Activated CD4-positive, alpha-beta T cell treated with anti-CD3 and anti-CD28 coated beads, Interleukin-2, Interleukin-6, amounts not matched to agents 100 ng/mL and 50 ng/mL, durations not matched to agents 16 hours and 8 hours (primary cell): Measurements from ENCODE around the gene STIM1.

ENCODE experiments used
- DNase-seq: peaks from one replicate; pipeline ENCODE4 v3.0.0-alpha.2; 2020

The STIM1 gene

DNA sequence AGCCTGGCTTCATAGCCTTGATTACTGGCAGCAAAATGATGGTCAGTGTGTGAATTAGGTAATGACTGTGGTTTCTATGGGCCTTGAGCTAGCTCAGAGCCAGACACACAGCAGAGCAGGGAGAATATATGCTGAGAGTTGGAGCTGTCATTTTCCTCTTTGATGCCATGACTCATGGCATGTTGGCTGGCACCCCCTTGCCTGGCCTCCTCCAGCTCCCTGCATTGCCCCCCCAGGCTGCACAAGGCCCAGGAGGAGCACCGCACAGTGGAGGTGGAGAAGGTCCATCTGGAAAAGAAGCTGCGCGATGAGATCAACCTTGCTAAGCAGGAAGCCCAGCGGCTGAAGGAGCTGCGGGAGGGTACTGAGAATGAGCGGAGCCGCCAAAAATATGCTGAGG lies 218.8 kb downstream of the STIM1 start:
- DNase-seq = no peak

DNA sequence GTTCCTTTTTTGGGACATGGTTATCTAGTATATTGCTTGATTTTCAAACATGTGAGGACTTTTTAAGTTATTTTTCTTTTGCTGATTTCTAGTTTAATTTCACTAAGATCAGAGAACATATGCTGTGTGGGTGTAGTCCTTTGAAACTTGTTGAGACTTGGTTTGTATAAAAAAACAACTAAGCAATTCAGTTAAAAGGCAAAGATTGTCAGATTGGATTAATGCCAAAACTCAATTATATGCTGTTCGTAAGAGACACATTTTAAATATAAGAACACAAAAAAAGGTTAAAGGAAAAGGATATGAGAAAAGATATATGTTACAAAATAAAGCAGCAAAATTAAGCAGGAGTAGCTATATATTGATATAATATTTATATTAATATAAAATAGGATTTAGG lies 221.3 kb downstream of the STIM1 start:
- no peak for DNase-seq

DNA sequence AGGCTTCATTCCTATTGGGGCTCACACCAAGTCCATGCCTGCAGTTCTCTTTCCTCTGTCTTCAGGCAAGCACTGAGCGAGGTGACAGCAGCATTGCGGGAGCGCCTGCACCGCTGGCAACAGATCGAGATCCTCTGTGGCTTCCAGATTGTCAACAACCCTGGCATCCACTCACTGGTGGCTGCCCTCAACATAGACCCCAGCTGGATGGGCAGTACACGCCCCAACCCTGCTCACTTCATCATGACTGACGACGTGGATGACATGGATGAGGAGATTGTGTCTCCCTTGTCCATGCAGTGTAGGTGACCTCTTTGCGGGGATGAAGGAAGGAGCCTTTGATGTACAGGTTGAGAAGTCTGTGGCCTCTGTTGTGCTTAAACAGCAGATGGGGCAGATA lies 227.7 kb downstream of the STIM1 start:
- no peak for DNase-seq

DNA sequence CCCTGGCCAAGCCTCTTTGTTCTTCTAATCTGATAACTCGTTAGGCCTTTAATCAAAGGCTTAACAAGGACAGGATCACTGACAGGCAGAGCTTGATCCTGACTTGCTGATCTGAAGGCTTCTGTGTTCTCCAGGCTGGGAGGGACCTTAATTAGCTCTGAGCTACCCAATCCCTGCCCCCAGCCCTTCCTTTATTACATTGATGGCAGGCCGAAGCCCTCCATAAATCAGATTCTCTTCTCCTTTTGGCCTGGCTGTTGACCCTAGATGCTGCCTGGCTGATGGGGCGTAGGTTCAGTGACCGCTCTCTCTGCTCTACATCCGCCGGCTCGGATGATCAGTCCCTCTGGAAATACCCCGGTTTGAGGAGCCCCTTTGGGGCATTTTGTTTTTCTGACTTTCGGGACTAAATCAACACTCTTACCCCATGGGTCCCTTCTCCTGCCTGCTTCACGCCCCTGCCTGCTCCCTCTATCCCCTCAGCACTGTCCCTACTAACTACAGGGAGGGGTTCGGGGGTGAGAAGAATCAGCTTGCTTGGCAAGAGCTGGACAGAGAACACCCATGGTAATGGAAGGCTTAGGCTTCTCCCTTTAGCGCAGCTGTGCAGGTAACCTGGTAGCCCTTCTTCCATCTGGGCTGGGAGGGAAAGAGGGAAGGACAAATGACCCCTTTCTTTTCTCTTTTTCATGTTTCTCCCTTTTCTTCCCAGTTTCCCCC lies 229.1 kb downstream of the STIM1 start:
- DNase-seq = no peak

DNA sequence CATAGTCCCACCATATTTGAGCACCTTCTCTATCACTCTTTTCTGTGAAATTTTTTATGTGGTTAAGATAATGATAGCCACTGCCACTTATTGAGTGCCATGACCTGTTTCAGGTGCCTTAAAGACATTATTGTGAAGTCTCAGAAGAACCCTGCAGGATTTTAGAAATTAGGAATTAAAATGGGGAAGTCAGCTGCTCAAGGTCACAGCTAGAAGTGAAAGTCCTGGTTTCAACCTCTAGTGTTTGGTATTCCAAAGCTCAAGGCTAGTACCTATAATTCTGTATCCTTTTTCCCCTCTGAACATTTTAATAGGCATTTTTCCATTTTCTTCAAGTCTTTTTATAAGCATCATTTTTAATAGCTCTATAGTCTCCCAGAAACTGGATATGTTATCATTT lies 230.1 kb downstream of the STIM1 start:
- no peak for DNase-seq

DNA sequence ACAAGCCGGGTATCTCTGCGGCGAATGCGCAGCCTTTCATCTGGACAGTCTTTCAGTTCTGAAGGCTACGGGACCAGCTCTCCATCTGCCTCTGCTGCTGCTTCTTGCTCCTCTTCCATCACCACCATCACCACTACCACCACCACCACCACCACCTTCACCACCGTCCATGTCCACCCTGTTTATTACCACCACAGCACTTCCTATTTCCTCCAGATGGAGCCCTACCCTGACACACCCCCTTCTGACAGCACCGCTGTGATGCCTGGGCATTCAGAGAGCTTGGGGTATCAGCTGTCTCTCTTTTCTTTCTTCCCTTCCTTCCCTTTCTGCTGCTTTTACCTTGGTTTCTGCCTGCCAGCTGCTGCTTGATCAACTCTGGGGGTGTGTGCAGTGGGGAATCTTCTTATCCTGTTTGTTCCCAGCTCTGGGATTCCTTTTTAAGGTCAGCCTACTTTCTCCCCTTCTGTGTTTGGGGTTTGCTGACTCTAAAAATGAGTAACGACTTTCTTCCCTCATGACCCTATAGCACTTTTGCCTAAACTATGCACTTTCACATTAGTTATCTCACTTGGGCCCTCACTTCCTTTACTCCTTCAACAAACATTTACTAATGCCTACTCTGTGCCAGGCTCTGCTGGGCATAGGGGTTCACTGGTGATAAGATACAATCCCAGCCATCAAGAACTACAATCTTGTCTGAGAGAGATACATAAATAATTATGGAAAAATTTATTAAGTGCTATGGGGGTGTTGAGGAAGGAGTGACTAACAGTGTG lies 231.3 kb downstream of the STIM1 start:
- no peak for DNase-seq

DNA sequence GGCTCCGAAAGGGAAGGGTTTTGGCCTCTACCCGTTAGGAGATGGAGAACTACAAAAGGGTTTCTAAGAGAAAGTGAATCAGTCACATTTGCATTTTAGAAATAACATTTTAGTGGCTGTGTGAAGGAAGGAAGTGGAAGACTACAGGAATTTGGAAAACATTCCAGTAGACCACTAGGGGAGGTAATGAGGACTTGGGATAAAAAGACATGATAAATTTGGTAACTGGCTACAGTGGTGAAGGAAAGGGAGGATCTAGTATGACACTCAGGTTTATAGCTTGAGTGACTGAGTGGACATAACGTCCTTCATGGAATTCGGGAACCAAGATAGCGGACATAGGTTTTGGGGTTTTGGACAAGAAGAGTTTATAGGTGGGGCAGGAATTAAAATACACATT lies 232.1 kb downstream of the STIM1 start:
- no peak for DNase-seq

DNA sequence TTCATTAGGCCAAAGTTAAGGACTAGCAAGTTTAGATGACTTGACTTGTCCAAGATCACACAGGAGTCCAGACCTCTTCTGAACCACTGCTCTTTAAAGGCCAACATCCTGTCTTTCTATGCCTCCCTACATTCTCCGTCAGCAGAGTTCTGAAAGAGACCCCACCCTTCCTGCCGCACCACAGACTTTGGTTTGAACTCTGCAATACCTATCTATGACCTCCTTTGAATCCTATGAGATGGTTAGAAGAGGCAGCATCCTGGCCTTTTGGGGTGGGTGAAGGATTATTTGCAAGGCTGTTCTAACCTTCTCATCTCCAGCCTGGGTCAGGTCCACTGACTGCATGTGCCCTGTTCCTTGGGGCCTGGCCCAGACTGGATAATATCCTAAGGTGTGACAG lies 234.8 kb downstream of the STIM1 start:
- no peak for DNase-seq

DNA sequence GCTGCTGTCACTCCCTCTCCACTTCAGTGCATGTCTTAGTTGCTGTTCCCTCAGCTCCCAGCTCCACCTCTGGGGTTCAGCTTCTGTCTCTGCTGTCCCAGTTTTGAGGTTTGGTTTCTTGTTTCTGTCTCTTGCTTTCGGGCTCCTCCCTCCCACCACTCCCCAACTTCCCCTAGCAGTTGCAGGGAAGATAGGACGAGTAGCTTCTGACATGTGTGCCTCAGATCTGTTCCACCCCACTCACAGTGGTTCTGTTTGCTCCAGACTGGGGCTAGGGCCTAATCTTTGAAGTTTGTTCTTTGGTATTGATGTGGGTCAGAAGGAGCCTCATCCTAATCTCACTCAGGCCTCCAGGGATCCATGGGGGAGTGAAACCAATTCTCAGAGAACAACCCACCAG lies 236.6 kb downstream of the STIM1 start:
- DNase-seq = no peak

DNA sequence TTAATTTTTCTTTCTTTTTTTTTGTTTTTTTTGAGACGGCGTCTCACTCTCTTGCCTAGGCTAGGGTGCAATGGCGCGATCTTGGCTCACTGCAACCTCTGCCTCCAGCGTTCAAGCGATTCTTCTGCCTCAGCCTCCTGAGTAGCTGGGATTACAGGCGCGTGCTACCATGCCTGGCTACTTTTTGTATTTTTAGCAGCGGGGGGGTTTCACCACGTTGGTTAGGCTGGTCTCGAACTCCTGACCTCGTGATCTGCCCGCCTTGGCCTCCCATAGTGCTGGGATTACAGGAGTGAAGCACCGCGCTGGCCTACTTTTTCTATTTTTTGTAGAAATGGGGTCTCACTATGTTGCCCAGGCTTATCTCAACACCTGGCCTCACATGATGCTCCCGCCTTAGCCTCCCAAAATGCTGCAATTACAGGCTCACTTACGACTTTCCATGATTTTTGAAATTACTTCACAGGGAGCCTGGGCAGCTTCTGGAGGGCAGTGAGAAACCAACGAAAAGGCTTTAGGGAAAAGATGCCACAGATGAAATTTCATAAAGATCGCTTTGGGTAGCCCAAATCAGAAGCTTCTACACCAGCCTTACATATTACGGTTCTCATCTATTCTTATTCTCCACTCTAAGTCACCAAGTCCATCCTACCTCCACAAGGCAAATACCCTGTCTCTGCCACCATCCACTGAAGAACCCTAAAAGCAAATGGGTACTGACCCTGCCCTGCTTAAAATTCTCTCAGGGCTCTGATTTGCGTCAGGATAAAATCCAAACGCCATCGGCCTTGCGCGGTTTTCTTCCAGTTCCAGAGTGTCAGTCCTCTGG lies 238.3 kb downstream of the STIM1 start:
- peak; percentile 8 for DNase-seq

DNA sequence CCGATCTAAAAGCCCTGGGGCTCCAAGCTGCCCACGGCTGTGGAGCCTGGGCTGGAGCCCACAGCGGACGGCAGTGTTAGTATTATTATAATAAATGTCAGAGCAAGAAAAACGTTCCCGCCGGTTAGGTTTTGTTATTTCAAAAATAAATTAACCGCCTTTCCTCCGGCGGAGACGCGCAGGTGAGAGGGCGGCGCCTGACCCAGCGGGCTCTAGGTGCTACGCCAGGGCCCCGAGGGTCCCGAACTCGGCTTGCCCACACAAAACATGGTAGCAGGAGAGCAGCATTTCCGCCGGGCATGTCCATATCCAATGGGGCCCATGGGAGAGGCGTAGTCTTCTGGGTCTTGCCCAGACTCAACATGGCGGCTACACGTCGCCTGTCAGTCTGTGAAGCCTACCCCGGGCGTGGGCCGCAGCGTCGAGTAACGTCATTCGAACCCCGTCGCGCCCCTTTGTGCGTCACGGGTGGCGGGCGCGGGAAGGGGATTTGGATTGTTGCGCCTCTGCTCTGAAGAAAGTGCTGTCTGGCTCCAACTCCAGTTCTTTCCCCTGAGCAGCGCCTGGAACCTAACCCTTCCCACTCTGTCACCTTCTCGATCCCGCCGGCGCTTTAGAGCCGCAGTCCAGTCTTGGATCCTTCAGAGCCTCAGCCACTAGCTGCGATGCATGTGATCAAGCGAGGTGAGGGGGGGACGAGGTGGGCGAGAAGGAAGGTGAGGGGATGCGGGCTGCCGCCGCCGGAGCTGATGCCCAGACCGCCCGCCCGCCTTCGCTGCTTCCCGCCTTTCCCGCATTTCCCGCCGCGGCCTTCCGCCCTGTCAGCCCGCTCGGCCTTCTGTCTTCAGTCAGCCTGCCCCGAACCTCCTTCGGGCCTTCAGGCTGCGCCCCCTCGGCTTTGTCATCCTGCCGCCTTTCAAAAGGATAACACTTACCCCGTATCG lies 239.2 kb downstream of the STIM1 start, which contains the start of gene RRM1:
RRM1 (plus strand) TSS at position 452 of the 944 bp plus-strand sequence; CDS start at position 666, 214 bp downstream.
- DNase-seq = peak; percentile 97

DNA sequence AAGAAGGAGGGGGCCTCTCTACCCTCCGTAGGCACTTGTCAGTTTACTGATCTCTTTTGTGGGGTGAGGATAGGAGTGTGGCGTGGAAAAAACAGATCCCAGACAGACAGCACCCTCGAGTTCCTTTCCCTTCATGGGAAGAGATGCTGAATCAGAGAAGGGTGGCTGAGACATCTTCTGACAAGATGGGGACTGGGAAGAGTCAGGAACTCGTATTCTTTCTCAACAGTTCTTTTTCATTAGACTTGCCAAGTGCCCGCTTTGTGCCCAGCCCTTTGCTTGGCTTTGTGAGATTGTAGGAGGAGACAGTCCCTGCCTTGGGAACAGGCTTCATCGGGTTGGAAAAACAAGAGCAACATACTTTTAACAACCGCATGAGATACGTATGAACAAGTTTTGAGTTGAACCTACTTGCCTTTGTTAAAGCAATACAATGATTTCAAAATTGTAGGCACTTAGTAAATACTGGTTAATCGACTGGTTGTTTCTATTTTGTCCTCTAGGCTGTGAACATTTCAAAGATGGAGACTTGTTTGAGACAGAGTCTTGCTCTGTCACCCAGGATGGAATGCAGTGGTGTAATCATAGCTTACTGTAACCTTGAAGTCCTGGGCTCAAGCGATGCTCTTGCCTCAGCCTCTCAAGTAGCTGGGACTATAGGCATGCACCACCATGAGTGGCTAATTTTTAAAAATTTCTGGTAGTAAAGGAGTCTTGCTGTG lies 240.2 kb downstream of the STIM1 start:
- peak; percentile 39 for DNase-seq

DNA sequence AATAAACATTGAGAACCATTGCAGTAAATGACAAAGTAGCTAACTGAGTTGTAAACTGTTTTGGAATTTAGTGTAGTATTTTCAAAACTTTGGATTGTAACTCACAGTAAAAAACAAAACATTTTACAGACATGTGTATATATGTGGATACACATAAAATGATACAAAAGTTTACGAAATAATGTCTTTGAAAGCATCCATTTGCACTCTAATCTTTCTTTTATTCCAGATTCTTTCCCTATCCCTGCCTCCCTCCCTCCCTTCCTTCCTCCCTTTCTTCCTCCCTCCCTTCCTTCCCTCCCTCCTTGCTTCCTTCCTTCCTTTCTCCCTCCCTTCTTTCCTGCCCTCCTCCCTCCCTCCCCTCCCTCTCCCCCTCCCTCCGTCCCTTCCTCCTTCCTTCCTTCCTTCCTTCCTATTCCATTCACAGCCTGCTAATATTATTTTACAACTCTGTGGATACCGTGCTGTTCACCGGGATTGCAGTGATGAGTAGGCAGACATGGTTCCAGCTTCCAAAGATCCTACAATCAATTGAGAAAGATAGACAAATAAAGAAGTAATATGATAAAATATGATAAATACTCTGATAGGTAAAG lies 242.7 kb downstream of the STIM1 start:
- no peak for DNase-seq

DNA sequence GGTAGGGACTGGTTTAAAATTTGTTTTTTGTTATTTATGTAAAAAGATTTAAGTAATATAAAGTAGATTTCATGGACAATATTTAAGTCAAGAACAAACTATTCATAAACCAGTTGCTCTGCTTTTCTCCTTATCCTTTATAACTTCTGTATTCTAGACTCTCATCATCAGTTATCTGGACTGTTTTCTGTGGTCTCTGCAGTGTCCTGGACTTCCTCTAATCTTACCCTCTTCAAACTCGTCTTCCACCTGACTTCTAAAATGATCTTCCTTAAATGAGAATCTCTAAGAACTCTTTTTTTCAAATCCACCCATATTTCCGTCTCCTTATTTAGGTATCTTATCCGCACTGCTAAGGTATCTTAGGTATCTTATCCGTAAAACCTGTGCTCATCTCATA lies 247.2 kb downstream of the STIM1 start:
- no peak for DNase-seq

DNA sequence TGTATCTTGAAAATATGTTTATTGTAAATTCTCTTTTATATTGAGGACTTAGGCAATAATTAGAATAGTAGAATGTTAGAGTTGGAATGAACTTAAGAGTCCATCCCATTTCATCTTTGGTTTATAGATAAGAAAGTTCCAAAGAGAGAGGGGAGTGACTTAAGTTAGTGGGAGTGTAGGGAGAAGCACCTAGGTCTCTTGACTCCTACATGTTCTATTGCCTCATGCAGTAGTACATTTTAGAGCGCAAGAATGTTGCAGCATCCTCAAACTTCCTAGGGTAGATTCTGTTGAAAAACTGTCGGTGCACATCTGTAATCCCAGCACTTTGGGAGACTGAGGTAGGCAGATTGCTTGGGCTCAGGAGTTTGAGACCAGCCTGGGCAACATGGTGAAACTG lies 247.8 kb downstream of the STIM1 start:
- DNase-seq = no peak

DNA sequence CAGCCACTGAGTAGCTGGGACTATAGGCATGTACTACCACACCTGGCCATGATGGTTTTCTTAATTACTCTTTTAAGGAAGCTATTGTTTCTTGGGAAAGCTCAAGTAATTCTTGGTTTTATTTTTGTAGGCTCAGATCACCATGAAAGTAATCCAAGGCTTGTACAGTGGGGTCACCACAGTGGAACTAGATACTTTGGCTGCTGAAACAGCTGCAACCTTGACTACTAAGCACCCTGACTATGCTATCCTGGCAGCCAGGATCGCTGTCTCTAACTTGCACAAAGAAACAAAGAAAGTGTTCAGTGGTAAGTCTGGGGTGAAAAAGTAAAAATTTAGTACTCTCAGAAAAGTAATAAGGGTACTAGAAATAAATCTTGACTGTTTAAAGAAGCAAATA lies 250.5 kb downstream of the STIM1 start:
- no peak for DNase-seq

DNA sequence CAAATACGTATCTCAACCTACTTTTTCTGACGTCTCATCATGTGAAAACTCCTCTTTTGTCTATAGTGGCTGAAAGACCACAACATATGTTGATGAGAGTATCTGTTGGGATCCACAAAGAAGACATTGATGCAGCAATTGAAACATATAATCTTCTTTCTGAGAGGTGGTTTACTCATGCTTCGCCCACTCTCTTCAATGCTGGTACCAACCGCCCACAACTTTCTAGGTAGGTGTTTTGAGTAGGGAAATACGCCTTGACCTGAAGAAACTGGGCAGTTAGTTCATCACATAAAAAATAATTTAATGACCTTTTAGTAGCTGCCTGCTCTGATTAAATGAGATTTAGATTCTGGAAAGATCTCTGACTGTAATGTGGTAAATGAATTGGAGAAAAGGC lies 256.4 kb downstream of the STIM1 start:
- DNase-seq = no peak

DNA sequence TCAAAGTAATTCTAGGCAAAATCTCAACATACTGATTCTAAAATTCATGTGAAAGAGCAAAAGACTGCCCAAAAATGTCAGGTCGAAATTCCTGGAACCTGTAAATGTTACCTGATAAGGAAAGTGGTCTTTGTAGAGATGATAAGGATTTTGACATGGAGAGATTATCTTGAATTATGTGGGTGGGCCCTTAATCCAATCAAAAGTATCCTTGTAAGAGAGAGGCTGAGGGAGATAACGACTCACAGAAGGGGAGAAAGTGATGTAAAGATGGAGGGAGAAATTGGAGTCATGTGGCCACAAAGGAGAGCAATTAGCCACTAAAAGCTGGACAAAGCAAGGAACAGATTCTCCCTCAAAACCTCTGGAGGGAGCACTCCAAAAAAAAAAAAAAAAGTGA lies 259.7 kb downstream of the STIM1 start:
- no peak for DNase-seq

DNA sequence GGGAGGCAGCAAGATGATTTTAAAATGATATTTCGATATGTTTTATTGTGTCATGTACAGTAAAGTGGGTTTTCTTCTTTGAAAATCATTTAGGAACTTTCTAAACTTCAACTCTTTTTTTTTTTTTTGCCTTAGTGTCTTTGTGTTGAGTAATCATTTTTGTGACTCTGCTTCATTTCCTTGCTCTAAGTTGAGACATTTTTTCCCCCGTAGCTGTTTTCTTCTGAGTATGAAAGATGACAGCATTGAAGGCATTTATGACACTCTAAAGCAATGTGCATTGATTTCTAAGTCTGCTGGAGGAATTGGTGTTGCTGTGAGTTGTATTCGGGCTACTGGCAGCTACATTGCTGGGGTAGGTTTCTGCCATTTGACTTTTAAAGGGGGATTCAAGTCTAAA lies 262.6 kb downstream of the STIM1 start:
- DNase-seq = peak; percentile 26

DNA sequence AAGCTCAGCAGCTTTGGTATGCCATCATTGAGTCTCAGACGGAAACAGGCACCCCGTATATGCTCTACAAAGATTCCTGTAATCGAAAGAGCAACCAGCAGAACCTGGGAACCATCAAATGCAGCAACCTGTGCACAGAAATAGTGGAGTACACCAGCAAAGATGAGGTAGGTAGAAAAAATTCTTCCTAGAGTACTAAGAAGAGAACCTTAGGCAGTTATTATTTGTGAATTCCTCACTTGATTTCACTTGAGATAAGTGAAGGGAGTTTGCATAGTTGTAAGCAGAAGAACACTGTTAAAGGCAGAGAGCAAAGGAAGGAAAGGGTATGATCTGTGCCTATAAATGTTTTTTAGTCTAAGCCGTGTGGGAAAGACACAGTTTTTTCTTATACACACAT lies 267.8 kb downstream of the STIM1 start:
- no peak for DNase-seq

DNA sequence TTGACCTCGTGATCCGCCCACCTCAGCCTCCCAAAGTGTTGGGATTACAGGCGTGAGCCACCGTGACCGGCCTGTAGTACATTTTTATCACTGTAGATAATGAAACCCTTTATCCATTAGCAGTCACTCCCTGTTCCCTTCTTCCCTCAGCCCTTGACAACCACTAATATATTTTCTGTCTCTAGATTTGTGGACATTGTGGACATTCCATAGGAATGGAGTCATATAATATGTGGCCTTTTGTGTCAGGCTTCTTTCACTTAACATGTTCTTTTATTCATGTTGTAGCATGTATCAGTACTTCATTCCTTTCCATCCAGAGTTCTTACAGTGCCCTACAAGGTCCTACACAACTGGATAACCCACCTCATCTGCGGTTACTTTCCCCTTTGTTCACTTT lies 269.7 kb downstream of the STIM1 start:
- DNase-seq = no peak
